H9 (cell line): Measurements from ENCODE around the gene IQSEC2. TPM values are rescaled to one million over a fixed set of nuclear protein-coding genes. Genes with fewer than 3 reads are reported as not detected.

ENCODE experiments used
- DNase-seq: peaks from one replicate; pipeline ENCODE4 v3.0.0-alpha.2; 2017
- H2AFZ ChIP-seq: one replicate; pipeline ENCODE4 v1.6.1; 2013; ENCODE audit warnings: mild to moderate bottlenecking, low read length, control low read depth, moderate library complexity
- H2AK5ac ChIP-seq: 2 replicates; pipeline ENCODE4 v1.6.1; 2013; ENCODE audit warnings: low read length, control low read depth, mixed read lengths; ENCODE audit not compliant: insufficient read length
- H2BK120ac ChIP-seq: one replicate; pipeline ENCODE4 v1.6.1; 2013; ENCODE audit warnings: low read depth, mild to moderate bottlenecking, low read length, control low read depth, inconsistent platforms; ENCODE audit not compliant: poor library complexity, severe bottlenecking
- H2BK12ac ChIP-seq: 2 replicates; pipeline ENCODE4 v1.6.1; 2013; ENCODE audit warnings: low read length, control low read depth, mixed read lengths, low read depth; ENCODE audit not compliant: insufficient read length
- H2BK15ac ChIP-seq: 2 replicates; pipeline ENCODE4 v1.6.1; 2013; ENCODE audit warnings: low read depth, low read length, control low read depth
- H2BK20ac ChIP-seq: one replicate; pipeline ENCODE4 v1.6.1; 2013; ENCODE audit warnings: low read depth, mild to moderate bottlenecking, low read length, control low read depth, inconsistent platforms; ENCODE audit not compliant: poor library complexity, severe bottlenecking
- H2BK5ac ChIP-seq: 2 replicates; pipeline ENCODE4 v1.6.1; 2013; ENCODE audit warnings: low read length, control low read depth, mixed read lengths; ENCODE audit not compliant: insufficient read length
- H3K14ac ChIP-seq: 2 replicates; pipeline ENCODE4 v1.6.1; 2013; ENCODE audit warnings: low read length, control low read depth; ENCODE audit not compliant: insufficient read depth
- H3K18ac ChIP-seq: 2 replicates; pipeline ENCODE4 v1.6.1; 2013; ENCODE audit warnings: low read depth, mild to moderate bottlenecking, mixed read lengths, low read length, control low read depth; ENCODE audit not compliant: insufficient read length
- H3K23ac ChIP-seq: 2 replicates; pipeline ENCODE4 v1.6.1; 2013; ENCODE audit warnings: low read length, control low read depth, mixed read lengths, low read depth; ENCODE audit not compliant: insufficient read length
- H3K23me2 ChIP-seq: 2 replicates; pipeline ENCODE4 v1.6.1; 2013; ENCODE audit warnings: low read depth, mild to moderate bottlenecking, mixed read lengths, low read length, control low read depth; ENCODE audit not compliant: insufficient read length, poor library complexity, severe bottlenecking
- H3K27ac ChIP-seq: 2 replicates; pipeline ENCODE4 v1.5.1; 2013; ENCODE audit warnings: low read length, control low read depth, mixed read lengths, low read depth; ENCODE audit not compliant: insufficient read length
- H3K27me3 ChIP-seq: 2 replicates; pipeline ENCODE4 v1.6.1; 2013; ENCODE audit warnings: low read length, control low read depth, inconsistent platforms; ENCODE audit not compliant: insufficient read depth
- H3K4ac ChIP-seq: 2 replicates; pipeline ENCODE4 v1.6.1; 2013; ENCODE audit warnings: low read depth, mild to moderate bottlenecking, control low read depth, inconsistent platforms, low read length, moderate library complexity
- H3K4me1 ChIP-seq: 2 replicates; pipeline ENCODE4 v1.6.1; 2013; ENCODE audit warnings: low read length, control low read depth, inconsistent platforms; ENCODE audit not compliant: insufficient read depth
- H3K4me2 ChIP-seq: 2 replicates; pipeline ENCODE4 v1.6.1; 2013; ENCODE audit warnings: low read length, control low read depth, mixed read lengths; ENCODE audit not compliant: insufficient read length, insufficient read depth
- H3K56ac ChIP-seq: 2 replicates; pipeline ENCODE4 v1.6.1; 2013; ENCODE audit warnings: low read depth, mild to moderate bottlenecking, mixed read lengths, low read length, control low read depth; ENCODE audit not compliant: insufficient read length
- H3K79me1 ChIP-seq: 2 replicates; pipeline ENCODE4 v1.6.1; 2013; ENCODE audit warnings: low read depth, mild to moderate bottlenecking, moderate library complexity, low read length, control low read depth, inconsistent platforms; ENCODE audit not compliant: insufficient read depth, poor library complexity, severe bottlenecking
- H3K79me2 ChIP-seq: 2 replicates; pipeline ENCODE4 v1.6.1; 2013; ENCODE audit warnings: low read length, control low read depth, inconsistent platforms; ENCODE audit not compliant: insufficient read depth
- H3K9ac ChIP-seq: 2 replicates; pipeline ENCODE4 v1.6.1; 2013; ENCODE audit warnings: low read length, control low read depth, mixed read lengths; ENCODE audit not compliant: insufficient read length; ENCODE audit errors: extremely low read depth
- H3K9me3 ChIP-seq: one replicate; pipeline ENCODE4 v1.6.1; 2013; ENCODE audit warnings: low read depth, low read length, inconsistent platforms; ENCODE audit not compliant: control insufficient read depth
- H3T11ph ChIP-seq: one replicate; pipeline ENCODE4 v1.6.1; 2013; ENCODE audit warnings: mild to moderate bottlenecking, low read length, control low read depth, inconsistent platforms
- H4K20me1 ChIP-seq: one replicate; pipeline ENCODE4 v1.6.1; 2013; ENCODE audit not compliant: control insufficient read depth, insufficient read length, insufficient read depth
- H4K5ac ChIP-seq: 2 replicates; pipeline ENCODE4 v1.6.1; 2013; ENCODE audit warnings: low read depth, mild to moderate bottlenecking, mixed read lengths, low read length, control low read depth; ENCODE audit not compliant: insufficient read length
- H4K8ac ChIP-seq: replicated peaks from 2 replicates; pipeline ENCODE4 v1.6.1; 2013; ENCODE audit warnings: low read length, control low read depth, mixed read lengths, low read depth; ENCODE audit not compliant: insufficient read length
- H4K91ac ChIP-seq: 2 replicates; pipeline ENCODE4 v1.6.1; 2013; ENCODE audit warnings: low read depth, mild to moderate bottlenecking, moderate library complexity, mixed read lengths, low read length, control low read depth; ENCODE audit not compliant: insufficient read length
- H3K27ac Mint-ChIP-seq, 3 experiments: 2 replicates in 2 of 3; 3 replicates in 1 of 3; pipeline ENCODE4 v1.8.0; 2020 to 2021; ENCODE audit warnings: mixed read lengths in 3 of 3, mild to moderate bottlenecking in 1 of 3, moderate library complexity in 1 of 3
- H3K27me3 Mint-ChIP-seq: 2 replicates; pipeline ENCODE4 v1.8.0; 2021; ENCODE audit warnings: low read depth, mild to moderate bottlenecking, moderate library complexity, mixed read lengths
- H3K36me3 Mint-ChIP-seq, 3 experiments: 2 replicates in 2 of 3; 3 replicates in 1 of 3; pipeline ENCODE4 v1.8.0; 2020 to 2021; ENCODE audit warnings: low read depth in 3 of 3, mixed read lengths in 3 of 3; ENCODE audit not compliant: insufficient read depth in 1 of 3
- H3K4me1 Mint-ChIP-seq, 2 experiments: 2 replicates each; pipeline ENCODE4 v1.8.0; 2020; ENCODE audit warnings: mixed read lengths in 2 of 2
- H3K4me3 Mint-ChIP-seq, 2 experiments: 2 replicates in 1 of 2; 3 replicates in 1 of 2; pipeline ENCODE4 v1.8.0; 2020 to 2021; ENCODE audit warnings: mild to moderate bottlenecking in 2 of 2, mixed read lengths in 2 of 2, moderate library complexity in 1 of 2
- H3K9me3 Mint-ChIP-seq, 2 experiments: 2 replicates in 1 of 2; 3 replicates in 1 of 2; pipeline ENCODE4 v1.8.0; 2020; ENCODE audit warnings: mild to moderate bottlenecking in 2 of 2, mixed read lengths in 2 of 2, moderate library complexity in 1 of 2
- CTCF ChIP-seq: fragments of 200-600 bp; sonication (generic); conservative IDR thresholded peaks from 3 replicates; pipeline ENCODE4 v1.8.0; 2021; ENCODE audit warnings: antibody characterized with exemption, mild to moderate bottlenecking
- WGBS: extraction: QIAGEN DNeasy Blood & Tissue Kit; methylation state at CpG from one replicate; pipeline ENCODE4 v1.1.7; 2013; ENCODE audit warnings: missing lambda C conversion rate, low lambda C conversion rate, mixed read lengths; ENCODE audit not compliant: insufficient read length; ENCODE audit errors: extremely low coverage; 5-methylcytosine and 5-hydroxymethylcytosine counted together
- total RNA-seq: library from RNA; stranded (reverse); gene quantifications from 2 replicates; pipeline ENCODE4 v1.2.1, GENCODE V29; 2021

The IQSEC2 gene
- total RNA-seq, 1 experiment from 2014 or later: 7.0 TPM

DNA sequence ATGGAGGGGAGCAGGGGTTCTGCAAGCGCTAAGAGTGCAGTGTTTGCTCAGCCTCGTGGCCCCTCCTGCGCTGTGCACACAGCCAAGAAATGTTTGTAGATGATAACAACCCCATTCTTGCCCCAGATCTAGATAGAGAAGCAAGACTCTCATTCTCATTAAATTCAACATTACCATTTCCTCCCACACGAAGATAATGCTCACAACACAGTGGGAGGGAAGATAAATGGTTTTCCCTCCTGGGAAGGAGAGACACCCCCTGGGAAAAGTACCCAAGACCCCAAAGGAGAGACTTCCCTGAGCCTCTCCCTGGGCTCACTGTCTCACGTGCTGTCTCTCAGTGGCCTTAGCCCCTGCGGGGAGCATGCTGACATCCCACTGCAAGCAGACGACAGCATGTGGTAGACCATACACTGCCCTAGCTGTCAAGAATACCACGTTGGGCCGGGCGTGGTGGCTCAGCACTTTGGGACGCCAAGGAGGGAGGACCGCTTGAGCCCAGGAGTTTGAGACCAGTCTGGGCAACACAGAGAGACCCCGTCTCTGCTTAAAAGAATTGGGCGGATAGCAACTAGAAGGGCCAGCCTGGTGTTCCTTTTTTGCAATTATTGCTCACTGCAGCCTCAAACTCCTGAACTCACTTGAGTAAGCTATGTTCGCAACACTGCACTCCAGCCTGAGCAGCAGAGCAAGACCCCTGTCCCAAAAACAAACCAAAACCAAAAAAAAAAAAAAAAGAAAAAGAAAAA is 34.9 kb upstream of the IQSEC2 start:
- Histone ChIP-seq H3K27me3 (no peaks in the 10 kb centered on the region), H2AK5ac (no peak overlapping the region), H3K23me2 (peaks cover 8% of the 10 kb centered on the region), H2BK15ac (no peak overlapping the region), H2BK12ac (no peak overlapping the region), H4K91ac (no peak overlapping the region), H3K9me3 (peaks cover 19% of the 10 kb centered on the region), H3K4me1 (no peaks in the 10 kb centered on the region; the same call in 1 of the 2 replicates), H3K14ac (no peak overlapping the region), H2BK5ac (no peak overlapping the region), H3K79me1 (no peaks in the 10 kb centered on the region), H3K9ac (no peak overlapping the region), H3K18ac (no peak overlapping the region), H3K79me2 (peaks cover 23% of the 10 kb centered on the region; the same call in 1 of the 2 replicates), H4K20me1 (no peaks in the 10 kb centered on the region), H4K5ac (no peak overlapping the region), H3T11ph (no peak overlapping the region), H3K56ac (no peak overlapping the region), H3K4ac (no peak overlapping the region), H2BK120ac (no peak overlapping the region), H3K23ac (no peak overlapping the region), H2BK20ac (no peak overlapping the region), H3K27ac (no peak overlapping the region), H4K8ac (no peak overlapping the region), H3K4me2 (no peak overlapping the region), H2AFZ (no peak overlapping the region)
- peaks cover 23 to 27% of the 10 kb centered on the region in 2 experiments for H3K4me1 Mint-ChIP-seq
- TF ChIP-seq CTCF: no peak
- peaks cover 0 to 19% (median 9%) of the 10 kb centered on the region in 3 experiments; a peak in 5 of 7 replicates for H3K36me3 Mint-ChIP-seq
- DNase-seq: no peak
- no CpG with 5 or more reads among the region's 15 CpGs for WGBS
- H3K27me3 Mint-ChIP-seq: peaks cover 32% of the 10 kb centered on the region
- peaks cover 80 to 81% of the 10 kb centered on the region in 2 experiments for H3K9me3 Mint-ChIP-seq
- H3K4me3 Mint-ChIP-seq: peak overlapping the region in 1 of 2 experiments; percentile 1; a peak in 1 of 5 replicates
- H3K27ac Mint-ChIP-seq: no peak overlapping the region
